Measurements from ENCODE around the gene SECISBP2. TPM values are rescaled to one million over a fixed set of nuclear protein-coding genes. Genes with fewer than 3 reads are reported as not detected.
A peak's percentile ranks its signal among the peaks of the same experiment; 100 is the strongest.

The SECISBP2 gene
- total RNA-seq, 1 experiment from 2014 or later, result 25.5 TPM

GRCh38 chr9:89359751-89360261 is 41.5 kb downstream of the SECISBP2 start:
- H3K27ac ChIP-seq, result no peak overlapping the region
- peak in 1 of 2 experiments; percentile 15 for DNase-seq (ENCODE audit: low read depth in 1 of 2, low spot score in 2 of 2)
- no peaks in the 10 kb centered on the region for H3K9me3 ChIP-seq (replicated peaks)
- H3K4me1 ChIP-seq (replicated peaks), result no peaks in the 10 kb centered on the region
- peaks cover 36% of the 10 kb centered on the region for H3K36me3 ChIP-seq
- no peaks in the 10 kb centered on the region for H3K27me3 ChIP-seq (replicated peaks)
- H3K4me3 ChIP-seq, result no peak overlapping the region

- Histone ChIP-seq H3K9me3 (replicated peaks) (no peaks in the 10 kb centered on the region), H3K27ac (no peak overlapping the region), H3K4me1 (replicated peaks) (no peaks in the 10 kb centered on the region), H3K36me3 (peaks cover 32% of the 10 kb centered on the region), H3K4me3 (no peak overlapping the region), H3K27me3 (replicated peaks) (no peaks in the 10 kb centered on the region)
- peak in 1 of 2 experiments; percentile 11 for DNase-seq (ENCODE audit: low read depth in 1 of 2, low spot score in 2 of 2)
Observed at GRCh38 chr9:89360465-89360864, 42.2 kb downstream of the SECISBP2 start.

- H3K27me3 ChIP-seq (replicated peaks), result no peaks in the 10 kb centered on the region
- no peaks in the 10 kb centered on the region for H3K9me3 ChIP-seq (replicated peaks)
- peaks cover 32% of the 10 kb centered on the region for H3K36me3 ChIP-seq
- H3K4me3 ChIP-seq, result no peak overlapping the region
- DNase-seq (ENCODE audit: low read depth in 1 of 2, low spot score in 2 of 2), result no peak
- H3K4me1 ChIP-seq (replicated peaks), result no peaks in the 10 kb centered on the region
- no peak overlapping the region for H3K27ac ChIP-seq
Observed at GRCh38 chr9:89361031-89361430, 42.7 kb downstream of the SECISBP2 start.

GRCh38 chr9:89361816-89362646 is 43.7 kb downstream of the SECISBP2 start:
- Histone ChIP-seq H3K4me3 (no peak overlapping the region), H3K9me3 (replicated peaks) (no peaks in the 10 kb centered on the region), H3K36me3 (peaks cover 32% of the 10 kb centered on the region), H3K27me3 (replicated peaks) (no peaks in the 10 kb centered on the region), H3K4me1 (replicated peaks) (peaks cover 6% of the 10 kb centered on the region; the same call in 1 of the 2 replicates), H3K27ac (no peak overlapping the region)
- DNase-seq (ENCODE audit: low read depth in 1 of 2, low spot score in 2 of 2), result no peak

GRCh38 chr9:89362647-89363310 is 44.5 kb downstream of the SECISBP2 start:
- DNase-seq (ENCODE audit: low read depth in 1 of 2, low spot score in 2 of 2), result no peak
- Histone ChIP-seq H3K9me3 (replicated peaks) (no peaks in the 10 kb centered on the region), H3K4me1 (replicated peaks) (peaks cover 6% of the 10 kb centered on the region; the same call in 1 of the 2 replicates)

GRCh38 chr9:89363311-89363670 is 45.0 kb downstream of the SECISBP2 start:
- no peaks in the 10 kb centered on the region for H3K27me3 ChIP-seq (replicated peaks)
- peaks cover 6% of the 10 kb centered on the region; the same call in 1 of the 2 replicates for H3K4me1 ChIP-seq (replicated peaks)
- H3K4me3 ChIP-seq, result no peak overlapping the region
- no peaks in the 10 kb centered on the region for H3K9me3 ChIP-seq (replicated peaks)
- no peak for DNase-seq (ENCODE audit: low read depth in 1 of 2, low spot score in 2 of 2)
- H3K27ac ChIP-seq, result no peak overlapping the region
- H3K36me3 ChIP-seq, result peaks cover 22% of the 10 kb centered on the region

More at GRCh38 chr9:89362647-89363310, 44.5 kb downstream of the SECISBP2 start:
- Histone ChIP-seq H3K4me3 (no peak overlapping the region), H3K27ac (no peak overlapping the region), H3K27me3 (replicated peaks) (no peaks in the 10 kb centered on the region), H3K36me3 (peaks cover 27% of the 10 kb centered on the region)

GRCh38 chr9:89363921-89364665 is 45.8 kb downstream of the SECISBP2 start:
- H3K27ac ChIP-seq, result no peak overlapping the region
- H3K36me3 ChIP-seq, result peaks cover 22% of the 10 kb centered on the region
- no peaks in the 10 kb centered on the region for H3K27me3 ChIP-seq (replicated peaks)
- H3K9me3 ChIP-seq (replicated peaks), result no peaks in the 10 kb centered on the region
- H3K4me1 ChIP-seq (replicated peaks), result peaks cover 6% of the 10 kb centered on the region; the same call in 1 of the 2 replicates
- H3K4me3 ChIP-seq, result no peak overlapping the region
- DNase-seq (ENCODE audit: low read depth in 1 of 2, low spot score in 2 of 2), result no peak

- DNase-seq (ENCODE audit: low read depth in 1 of 2, low spot score in 2 of 2), result no peak
- Histone ChIP-seq H3K27ac (no peak overlapping the region), H3K4me3 (no peak overlapping the region), H3K4me1 (replicated peaks) (peaks cover 6% of the 10 kb centered on the region; the same call in 1 of the 2 replicates), H3K36me3 (peaks cover 21% of the 10 kb centered on the region), H3K9me3 (replicated peaks) (no peaks in the 10 kb centered on the region), H3K27me3 (replicated peaks) (no peaks in the 10 kb centered on the region)
Observed at GRCh38 chr9:89364666-89365531, 46.6 kb downstream of the SECISBP2 start.

- Histone ChIP-seq H3K36me3 (peaks cover 15% of the 10 kb centered on the region), H3K4me1 (replicated peaks) (peaks cover 6% of the 10 kb centered on the region; the same call in 1 of the 2 replicates), H3K27me3 (replicated peaks) (no peaks in the 10 kb centered on the region), H3K27ac (no peak overlapping the region), H3K4me3 (no peak overlapping the region), H3K9me3 (replicated peaks) (no peaks in the 10 kb centered on the region)
- no peak for DNase-seq (ENCODE audit: low read depth in 1 of 2, low spot score in 2 of 2)
Observed at GRCh38 chr9:89365532-89365912, 47.2 kb downstream of the SECISBP2 start.

- peak in 1 of 2 experiments; percentile 9 for DNase-seq (ENCODE audit: low read depth in 1 of 2, low spot score in 2 of 2)
Observed at GRCh38 chr9:89366711-89367110, 48.4 kb downstream of the SECISBP2 start.

GRCh38 chr9:89367281-89367680 is 49.0 kb downstream of the SECISBP2 start:
- Histone ChIP-seq H3K27ac (no peak overlapping the region), H3K36me3 (0 out of 2 replicates have a peak, but pooled peaks cover 3% of the 10 kb centered on the region), H3K4me1 (replicated peaks) (peaks cover 6% of the 10 kb centered on the region; the same call in 1 of the 2 replicates), H3K27me3 (replicated peaks) (no peaks in the 10 kb centered on the region), H3K4me3 (no peak overlapping the region), H3K9me3 (replicated peaks) (no peaks in the 10 kb centered on the region)
- no peak for DNase-seq (ENCODE audit: low read depth in 1 of 2, low spot score in 2 of 2)

More at GRCh38 chr9:89366711-89367110, 48.4 kb downstream of the SECISBP2 start:
- Histone ChIP-seq H3K27ac (no peak overlapping the region), H3K27me3 (replicated peaks) (no peaks in the 10 kb centered on the region), H3K4me1 (replicated peaks) (peaks cover 6% of the 10 kb centered on the region; the same call in 1 of the 2 replicates), H3K9me3 (replicated peaks) (no peaks in the 10 kb centered on the region), H3K36me3 (0 out of 2 replicates have a peak, but pooled peaks cover 4% of the 10 kb centered on the region), H3K4me3 (no peak overlapping the region)

- Histone ChIP-seq H3K4me1 (replicated peaks) (peaks cover 6% of the 10 kb centered on the region; the same call in 1 of the 2 replicates), H3K27me3 (replicated peaks) (no peaks in the 10 kb centered on the region), H3K4me3 (no peak overlapping the region), H3K9me3 (replicated peaks) (no peaks in the 10 kb centered on the region), H3K27ac (no peak overlapping the region), H3K36me3 (no peaks in the 10 kb centered on the region)
- DNase-seq (ENCODE audit: low read depth in 1 of 2, low spot score in 2 of 2), result no peak
Observed at GRCh38 chr9:89367726-89368437, 49.6 kb downstream of the SECISBP2 start.

All from SJSA1 (cell line).